GM12872 (cell line): Measurements from ENCODE around the gene ROBO1.

ENCODE experiments used
- CTCF ChIP-seq: IDR thresholded peaks from 3 replicates; pipeline ENCODE4 v1.5.1; 2011; ENCODE audit warnings: low read depth, mild to moderate bottlenecking, low read length, moderate library complexity; ENCODE audit not compliant: insufficient read depth

The ROBO1 gene

GRCh38 chr3:78785004-78785403 lies 982.8 kb downstream of the ROBO1 start:
- TF ChIP-seq CTCF, result no peak

GRCh38 chr3:78781351-78781750 lies 986.4 kb downstream of the ROBO1 start:
- TF ChIP-seq CTCF, result no peak

- no peak for TF ChIP-seq CTCF
Observed at GRCh38 chr3:78765671-78766485, 1001.9 kb downstream of the ROBO1 start.

GRCh38 chr3:78764634-78765033 lies 1003.2 kb downstream of the ROBO1 start:
- no peak for TF ChIP-seq CTCF

GRCh38 chr3:78762121-78762520 lies 1005.7 kb downstream of the ROBO1 start:
- no peak for TF ChIP-seq CTCF

- TF ChIP-seq CTCF, result no peak
Observed at GRCh38 chr3:78761126-78761525, 1006.7 kb downstream of the ROBO1 start.

- no peak for TF ChIP-seq CTCF
Observed at GRCh38 chr3:78757731-78758130, 1010.1 kb downstream of the ROBO1 start.
